Bronchial epithelial cell (primary cell): Measurements from ENCODE around the gene QKI. TPM values are rescaled to one million over a fixed set of nuclear protein-coding genes. Genes with fewer than 3 reads are reported as not detected.

Experiments
- DNase-seq: peaks from one replicate; pipeline ENCODE4 v3.0.0-alpha.2; 2010; ENCODE audit warnings: low read depth
- FAIRE-seq: peaks from 2 replicates; lab custom pipeline; 2011; peaks lifted over from hg19 to GRCh38; lab: Jason Lieb, UNC
- H3K27me3 ChIP-seq: 2 replicates; pipeline ENCODE4 v1.5.1; 2011; ENCODE audit warnings: low read length; ENCODE audit not compliant: control insufficient read depth, insufficient read depth
- H3K36me3 ChIP-seq: 2 replicates; pipeline ENCODE4 v1.5.1; 2011; ENCODE audit warnings: low read length; ENCODE audit not compliant: control insufficient read depth, insufficient read depth
- H3K4me3 ChIP-seq: 2 replicates; pipeline ENCODE4 v1.5.1; 2011; ENCODE audit warnings: mild to moderate bottlenecking, low read depth, low read length, control low read depth
- CTCF ChIP-seq: IDR thresholded peaks from 2 replicates; pipeline ENCODE4 v1.5.1; 2011; ENCODE audit warnings: mild to moderate bottlenecking, moderate library complexity, low read length, control low read depth, inconsistent platforms; ENCODE audit not compliant: insufficient read depth, severe bottlenecking
- total RNA-seq: library from RNA; depleted of rRNA; stranded (reverse); fragments of >200 nt; gene quantifications from 2 replicates; pipeline ENCODE4 v1.2.1, GENCODE V29; 2014

The QKI gene
- total RNA-seq, 1 donor from 2014 or later: 51.1 TPM

DNA sequence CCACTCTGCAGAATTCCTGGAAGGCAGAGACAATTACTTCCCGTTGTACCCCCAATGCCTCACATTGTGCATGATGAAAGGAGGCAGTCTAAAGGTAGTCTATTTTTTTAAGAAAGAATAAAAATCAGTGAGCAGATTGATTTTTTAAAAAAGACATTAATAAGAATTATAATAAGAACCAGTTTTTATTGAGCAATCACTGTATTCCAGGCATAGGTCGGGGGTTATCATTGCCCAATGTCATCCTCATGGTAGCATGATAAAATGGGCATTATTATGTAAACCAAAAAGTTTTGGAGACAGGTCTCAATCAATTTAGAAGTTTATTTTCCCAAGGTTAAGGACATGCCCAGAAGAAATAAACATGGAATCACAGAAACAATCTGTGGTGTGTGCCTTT lies 14.0 kb upstream of the QKI start:
- no peak for TF ChIP-seq CTCF
- Histone ChIP-seq H3K4me3 (no peak overlapping the region), H3K36me3 (no peaks in the 10 kb centered on the region), H3K27me3 (no peaks in the 10 kb centered on the region)
- FAIRE-seq (no peak), DNase-seq (no peak)

DNA sequence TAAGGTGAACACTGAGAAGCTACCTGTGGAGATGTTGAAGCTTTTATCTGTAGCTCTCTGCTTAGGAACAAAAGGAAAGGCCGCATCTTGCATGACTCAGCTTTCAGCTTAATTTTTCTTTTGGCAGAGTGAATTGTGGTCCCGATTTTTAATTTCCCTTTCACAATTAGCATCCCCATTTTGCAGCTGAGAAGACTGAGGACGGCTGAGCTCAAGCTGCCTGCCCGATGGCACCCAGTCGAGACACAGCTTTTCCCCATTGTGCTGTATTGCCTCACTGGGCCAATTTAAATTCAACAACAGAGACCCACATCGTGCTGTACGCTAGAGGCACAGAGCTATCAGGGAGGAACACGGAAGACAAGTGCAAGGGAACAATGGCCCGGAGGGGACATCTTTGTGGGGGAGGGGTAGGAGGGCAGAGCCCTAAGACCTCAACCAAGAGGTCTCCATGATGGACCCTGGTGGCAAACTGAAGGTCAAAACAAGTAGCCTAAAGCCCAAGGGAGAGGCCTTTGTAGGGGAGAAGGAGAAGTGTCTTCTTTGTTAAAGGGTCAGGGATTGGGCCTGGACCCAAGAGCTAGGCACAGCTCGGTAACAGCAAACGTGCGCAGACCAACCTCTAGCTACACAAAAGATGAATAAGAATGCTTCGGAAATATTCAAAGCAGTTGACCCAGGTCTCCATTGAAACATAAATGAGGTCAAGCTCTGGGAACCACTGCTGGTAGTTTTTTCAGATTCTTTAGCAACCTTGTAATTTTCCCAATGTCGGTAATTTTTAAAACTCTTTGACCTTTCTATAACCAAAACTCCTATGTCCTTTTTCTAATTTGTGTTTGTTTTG lies 13.3 kb upstream of the QKI start:
- TF ChIP-seq CTCF: no peak
- DNase-seq (no peak), FAIRE-seq (no peak)
- Histone ChIP-seq H3K4me3 (no peak overlapping the region), H3K36me3 (no peaks in the 10 kb centered on the region), H3K27me3 (no peaks in the 10 kb centered on the region)

- FAIRE-seq (no peak), DNase-seq (no peak)
These were observed 11.9 kb upstream of the QKI start for GRCh38 chr6:163402616-163403015.

GRCh38 chr6:163404825-163405265 lies 9.7 kb upstream of the QKI start:
- FAIRE-seq: no peak
- Histone ChIP-seq H3K36me3 (no peaks in the 10 kb centered on the region), H3K4me3 (no peak overlapping the region), H3K27me3 (no peaks in the 10 kb centered on the region)
- DNase-seq: no peak
- no peak for TF ChIP-seq CTCF

More at GRCh38 chr6:163402616-163403015, 11.9 kb upstream of the QKI start:
- TF ChIP-seq CTCF: no peak
- no peak overlapping the region for H3K4me3 ChIP-seq
- H3K36me3 ChIP-seq: no peaks in the 10 kb centered on the region
- H3K27me3 ChIP-seq: no peaks in the 10 kb centered on the region

DNA sequence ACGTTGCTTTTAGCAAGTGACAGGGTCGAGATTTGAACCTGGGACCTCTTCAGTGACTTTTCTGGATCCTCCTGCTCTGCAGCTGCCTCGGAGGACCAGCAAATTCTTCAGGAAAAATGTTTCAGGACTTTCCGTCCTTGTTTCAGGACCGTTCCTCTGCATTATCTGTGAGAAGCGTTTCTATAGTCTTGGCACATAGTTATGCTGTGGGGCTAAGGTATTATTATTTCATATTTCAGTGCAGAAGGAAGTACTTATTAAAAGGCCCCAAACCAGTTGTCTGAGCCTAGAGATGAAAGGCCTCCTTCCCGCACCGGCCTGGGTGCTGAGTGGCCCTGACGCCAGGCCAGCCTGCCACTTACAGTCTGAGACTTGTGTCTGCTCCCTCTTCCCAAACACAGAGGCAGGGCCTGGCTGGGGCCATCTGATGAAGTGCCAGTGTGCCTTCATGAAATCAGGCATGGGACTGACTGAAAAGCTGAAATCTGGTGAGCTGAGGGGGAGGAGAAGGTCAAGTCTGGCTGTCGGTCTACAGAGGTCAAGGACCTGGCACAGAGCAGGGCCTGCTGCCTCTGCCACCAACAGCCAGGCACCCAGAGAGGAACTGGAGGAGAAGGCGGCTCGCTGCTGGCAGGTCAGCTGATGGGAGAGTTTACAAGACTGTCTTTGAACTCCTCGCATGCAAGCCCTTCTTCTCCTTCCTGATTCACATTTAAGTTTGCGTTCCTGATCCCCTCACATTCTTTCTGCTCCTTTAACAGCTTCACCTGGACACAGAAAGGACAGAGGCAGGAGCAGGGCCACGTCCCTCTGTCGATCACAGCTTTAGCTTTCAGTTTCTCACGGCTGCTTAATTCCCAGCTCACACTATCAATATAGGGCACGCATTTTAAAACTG lies 8.9 kb upstream of the QKI start:
- DNase-seq (no peak), FAIRE-seq (no peak)
- no peak for TF ChIP-seq CTCF
- peak overlapping the region; percentile 9 for H3K4me3 ChIP-seq
- H3K27me3 ChIP-seq: no peaks in the 10 kb centered on the region
- H3K36me3 ChIP-seq: no peaks in the 10 kb centered on the region
